ENCODE measurements around the gene HSP90AA1. TPM values are rescaled to one million over a fixed set of nuclear protein-coding genes. Genes with fewer than 3 reads are reported as not detected.

HSP90AA1 gene
- total RNA-seq, 4 donors from 2014 or later = 227 to 609 (median 488) TPM

DNA sequence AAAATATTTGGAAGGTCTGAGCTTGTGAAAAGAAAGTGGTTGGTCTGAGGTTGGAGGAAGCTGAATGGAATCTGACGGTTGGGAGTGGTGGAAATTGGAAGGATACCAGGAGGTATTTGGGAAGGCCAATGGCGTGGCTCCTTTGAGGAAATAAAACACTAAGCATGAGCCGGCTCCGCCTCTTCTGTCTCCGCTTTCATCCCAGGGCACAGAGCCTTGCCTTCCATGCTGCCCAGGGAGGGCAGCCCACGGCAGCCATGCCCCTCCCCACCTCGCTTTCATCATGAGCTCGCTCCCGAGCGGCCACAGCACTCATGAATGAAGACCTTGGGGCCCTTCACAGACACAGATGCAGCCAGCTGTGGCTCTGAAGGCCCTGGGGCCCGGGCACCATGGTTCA is 36.2 kb downstream of the HSP90AA1 start:
- DNase-seq (peak; percentile 29 to 73), ATAC-seq (peak; percentile 61 to 74)
- in situ Hi-C loops (cut with MboI; ENCODE audit: low sequenced_read_pairs in 4 of 4) = no loop called here
- Histone ChIP-seq H3K36me3 (peaks cover 0 to 56% of the 10 kb centered on the region in 2 donors), H3K4me3 (no peak overlapping the region), H3K27me3 (no peaks in the 10 kb centered on the region), H3K27ac (peak overlapping the region in 3 of 4 donors; percentile 33 to 61 (median 60)), H3K4me1 (peaks cover 21 to 27% of the 10 kb centered on the region in 2 donors), H3K9me3 (no peaks in the 10 kb centered on the region)
- TF ChIP-seq CTCF (IDR thresholded peaks at IDR 0.05 in 4 of 5, conservative IDR thresholded peaks at IDR 0.05 in 1 of 5) (no peak), POLR2A (IDR thresholded peaks at IDR 0.05) (no peak)
- intact Hi-C loops (cut with DNase I; ENCODE audit: low total_unique reads) = no loop called here

DNA sequence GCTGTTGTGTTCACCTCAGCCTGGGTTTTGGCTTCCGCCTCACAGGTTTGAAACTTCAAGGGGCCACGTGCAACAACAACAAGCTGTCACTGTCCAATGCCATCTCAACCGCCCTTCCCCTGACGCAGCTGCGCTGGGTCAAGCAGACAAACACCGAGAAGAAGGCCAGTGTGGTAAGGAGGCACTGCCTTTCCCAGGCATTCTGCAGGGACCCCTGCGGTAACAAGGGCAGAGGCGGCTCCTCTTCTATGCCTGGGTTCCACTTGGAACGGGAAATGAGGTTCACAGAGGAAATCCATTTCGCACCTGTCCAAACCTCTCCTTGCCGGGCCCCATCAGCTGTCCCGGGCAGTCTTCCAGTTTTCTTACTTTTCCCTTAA is 36.8 kb downstream of the HSP90AA1 start:
- TF ChIP-seq POLR2A (IDR thresholded peaks at IDR 0.05) (no peak), CTCF (IDR thresholded peaks at IDR 0.05 in 4 of 5, conservative IDR thresholded peaks at IDR 0.05 in 1 of 5) (no peak)
- Histone ChIP-seq H3K4me1 (peaks cover 21 to 29% of the 10 kb centered on the region in 2 donors), H3K9me3 (no peaks in the 10 kb centered on the region), H3K36me3 (peaks cover 0 to 62% of the 10 kb centered on the region in 2 donors), H3K27me3 (no peaks in the 10 kb centered on the region), H3K27ac (peak overlapping the region in 1 of 4 donors; percentile 61), H3K4me3 (no peak overlapping the region)
- no peak for DNase-seq
- intact Hi-C loops (cut with DNase I; ENCODE audit: low total_unique reads) (no loop called here), in situ Hi-C loops (cut with MboI; ENCODE audit: low sequenced_read_pairs in 4 of 4) (no loop called here)
- no peak for ATAC-seq

DNA sequence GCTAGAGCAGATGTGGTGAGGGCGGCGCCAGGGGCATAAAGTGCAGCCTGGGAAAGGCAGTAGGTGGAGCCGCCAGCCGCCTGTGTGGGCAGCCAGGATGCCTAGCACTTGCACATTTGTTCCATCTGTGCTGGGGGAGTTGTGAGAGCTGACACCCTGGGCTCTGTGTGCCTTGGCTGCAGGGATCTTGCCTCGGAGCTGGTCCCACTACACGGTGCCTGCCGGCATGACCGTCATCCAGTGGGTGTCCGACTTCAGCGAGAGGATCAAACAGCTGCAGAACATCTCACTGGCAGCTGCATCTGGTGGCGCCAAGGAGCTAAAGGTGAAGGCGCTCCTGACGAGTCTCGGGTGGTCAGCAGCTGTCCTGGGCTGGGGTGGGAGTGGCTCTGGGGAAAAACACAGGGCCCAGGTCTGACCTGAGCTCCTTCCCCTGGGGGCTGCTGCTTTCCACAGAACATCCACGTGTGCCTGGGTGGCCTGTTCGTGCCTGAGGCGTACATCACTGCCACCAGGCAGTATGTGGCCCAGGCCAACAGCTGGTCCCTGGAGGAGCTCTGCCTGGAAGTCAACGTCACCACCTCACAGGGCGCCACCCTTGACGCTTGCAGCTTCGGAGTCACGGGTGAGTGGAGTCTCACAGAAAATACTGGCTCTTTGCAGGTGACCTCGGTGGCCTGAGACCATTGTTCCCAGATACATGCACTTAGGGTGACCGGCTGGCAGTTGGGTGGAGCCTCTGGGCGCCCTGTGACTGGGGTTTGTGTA is 37.4 kb downstream of the HSP90AA1 start:
- DNase-seq (no peak), ATAC-seq (no peak)
- peaks cover 0 to 68% of the 10 kb centered on the region in 2 donors for H3K36me3 ChIP-seq
- in situ Hi-C loops (cut with MboI; ENCODE audit: low sequenced_read_pairs in 4 of 4) = loop anchor here in 3 of 4 donors (10.0 kb wide), 2 partner anchors 45 to 265 kb away; partner anchors contain the start of gene ZNF839 (in 1 of the 3)
- H3K4me1 ChIP-seq = peaks cover 23 to 29% of the 10 kb centered on the region in 2 donors
- H3K27ac ChIP-seq = peak overlapping the region in 1 of 4 donors; percentile 61
- H3K27me3 ChIP-seq = no peaks in the 10 kb centered on the region
- intact Hi-C loops (cut with DNase I; ENCODE audit: low total_unique reads) = loop anchor here (5.0 kb wide), 1 partner anchor 287 kb away; the partner anchor contains the start of gene PPP2R5C
- no peak overlapping the region for H3K4me3 ChIP-seq
- TF ChIP-seq POLR2A (IDR thresholded peaks at IDR 0.05) (no peak), CTCF (IDR thresholded peaks at IDR 0.05 in 4 of 5, conservative IDR thresholded peaks at IDR 0.05 in 1 of 5) (no peak)
- H3K9me3 ChIP-seq = no peaks in the 10 kb centered on the region

GRCh38 chr14:102047808-102048540 is 38.9 kb downstream of the HSP90AA1 start:
- TF ChIP-seq CTCF (IDR thresholded peaks at IDR 0.05 in 4 of 5, conservative IDR thresholded peaks at IDR 0.05 in 1 of 5) (no peak), POLR2A (IDR thresholded peaks at IDR 0.05) (no peak)
- no peaks in the 10 kb centered on the region for H3K9me3 ChIP-seq
- in situ Hi-C loops (cut with MboI; ENCODE audit: low sequenced_read_pairs in 4 of 4) (loop anchor here in 3 of 4 donors (10.0 kb wide), 2 partner anchors 47 to 267 kb away; partner anchors contain the start of gene ZNF839 (in 1 of the 3)), intact Hi-C loops (cut with DNase I; ENCODE audit: low total_unique reads) (loop anchor here (2.0 to 5.0 kb wide), 3 partner anchors 39 to 286 kb away; partner anchors contain the start of genes HSP90AA1 and PPP2R5C)
- H3K4me1 ChIP-seq = peaks cover 35 to 36% of the 10 kb centered on the region in 2 donors
- peaks cover 0 to 78% of the 10 kb centered on the region in 2 donors for H3K36me3 ChIP-seq
- H3K27ac ChIP-seq = no peak overlapping the region
- DNase-seq (no peak), ATAC-seq (no peak)
- no peaks in the 10 kb centered on the region for H3K27me3 ChIP-seq
- no peak overlapping the region for H3K4me3 ChIP-seq

Data from gastrocnemius medialis (tissue), 4 donors.